GM12873 (cell line): Measurements from ENCODE around the gene COL25A1.

Experiments used
- TF ChIP-seq, protein P1 (sequence below): IDR thresholded peaks from 2 replicates; pipeline ENCODE4 v1.5.1; 2012; ENCODE audit warnings: low read depth, mild to moderate bottlenecking, moderate library complexity, low read length, control low read depth; ENCODE audit not compliant: insufficient read depth; ENCODE audit errors: missing control alignments

COL25A1 gene

DNA sequence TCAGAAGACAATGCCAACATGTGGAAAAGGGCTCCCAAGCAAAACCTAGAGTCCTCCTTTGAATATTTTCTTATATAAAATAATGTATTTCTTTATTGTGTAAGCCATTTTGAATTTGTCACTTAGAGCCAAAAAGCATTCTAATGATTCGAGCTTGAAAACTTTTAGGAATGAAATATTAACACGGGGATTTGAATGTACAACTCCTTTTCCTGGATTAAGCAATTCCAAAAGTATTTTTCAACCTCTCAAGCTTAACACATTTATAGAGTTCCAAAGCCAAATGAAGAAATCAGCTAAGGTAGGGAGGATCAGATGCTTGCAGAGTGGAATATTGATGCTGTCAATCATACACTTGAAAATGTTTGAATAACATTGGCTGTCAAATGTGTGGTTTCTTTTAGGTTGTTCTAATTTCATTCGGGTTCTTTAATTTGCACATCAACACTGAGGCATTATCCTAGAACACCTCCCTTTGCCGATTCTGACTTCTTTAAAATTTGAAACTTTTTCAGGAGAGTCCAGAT lies 472.4 kb downstream of the COL25A1 start:
- TF ChIP-seq, protein P1, sequence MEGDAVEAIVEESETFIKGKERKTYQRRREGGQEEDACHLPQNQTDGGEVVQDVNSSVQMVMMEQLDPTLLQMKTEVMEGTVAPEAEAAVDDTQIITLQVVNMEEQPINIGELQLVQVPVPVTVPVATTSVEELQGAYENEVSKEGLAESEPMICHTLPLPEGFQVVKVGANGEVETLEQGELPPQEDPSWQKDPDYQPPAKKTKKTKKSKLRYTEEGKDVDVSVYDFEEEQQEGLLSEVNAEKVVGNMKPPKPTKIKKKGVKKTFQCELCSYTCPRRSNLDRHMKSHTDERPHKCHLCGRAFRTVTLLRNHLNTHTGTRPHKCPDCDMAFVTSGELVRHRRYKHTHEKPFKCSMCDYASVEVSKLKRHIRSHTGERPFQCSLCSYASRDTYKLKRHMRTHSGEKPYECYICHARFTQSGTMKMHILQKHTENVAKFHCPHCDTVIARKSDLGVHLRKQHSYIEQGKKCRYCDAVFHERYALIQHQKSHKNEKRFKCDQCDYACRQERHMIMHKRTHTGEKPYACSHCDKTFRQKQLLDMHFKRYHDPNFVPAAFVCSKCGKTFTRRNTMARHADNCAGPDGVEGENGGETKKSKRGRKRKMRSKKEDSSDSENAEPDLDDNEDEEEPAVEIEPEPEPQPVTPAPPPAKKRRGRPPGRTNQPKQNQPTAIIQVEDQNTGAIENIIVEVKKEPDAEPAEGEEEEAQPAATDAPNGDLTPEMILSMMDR = no peak

DNA sequence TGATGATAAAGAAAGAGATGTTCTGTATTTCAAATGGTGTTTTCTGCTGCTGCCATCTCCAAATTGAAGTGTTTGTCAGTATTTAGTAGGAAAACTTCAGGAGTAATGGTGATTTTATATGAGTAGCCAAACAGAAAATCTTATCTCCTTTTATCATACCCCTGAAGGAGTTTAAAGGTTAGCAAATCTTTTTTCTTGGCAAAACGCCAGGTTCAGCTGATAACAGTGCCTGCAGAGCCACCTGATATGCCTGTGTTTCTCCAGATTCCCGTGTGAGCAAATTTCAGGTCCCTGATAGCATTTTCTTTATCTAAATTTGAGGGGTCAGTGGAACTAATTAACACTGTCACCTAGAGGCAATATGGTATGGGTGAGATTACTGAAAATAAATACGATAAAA lies 473.8 kb downstream of the COL25A1 start:
- TF ChIP-seq, protein P1 = no peak

DNA sequence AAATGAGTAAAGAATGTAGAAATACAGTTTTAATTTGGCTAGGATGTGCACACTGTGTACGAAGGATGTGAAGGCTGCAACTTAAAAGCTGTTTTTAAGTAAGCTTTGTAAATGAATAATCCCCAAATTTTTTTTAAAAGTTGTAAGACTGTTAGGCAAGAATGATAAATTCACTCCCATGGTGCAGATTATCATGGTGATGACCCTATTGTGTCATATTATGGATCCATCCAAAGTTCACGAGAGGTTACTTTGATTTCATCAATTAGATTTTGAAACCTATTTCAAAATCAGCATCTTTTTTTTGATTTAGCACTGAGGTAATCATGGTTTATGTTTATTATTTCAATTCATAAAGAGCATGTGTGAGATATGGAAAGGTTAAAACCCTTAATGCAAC lies 476.7 kb downstream of the COL25A1 start:
- TF ChIP-seq, protein P1 = no peak

DNA sequence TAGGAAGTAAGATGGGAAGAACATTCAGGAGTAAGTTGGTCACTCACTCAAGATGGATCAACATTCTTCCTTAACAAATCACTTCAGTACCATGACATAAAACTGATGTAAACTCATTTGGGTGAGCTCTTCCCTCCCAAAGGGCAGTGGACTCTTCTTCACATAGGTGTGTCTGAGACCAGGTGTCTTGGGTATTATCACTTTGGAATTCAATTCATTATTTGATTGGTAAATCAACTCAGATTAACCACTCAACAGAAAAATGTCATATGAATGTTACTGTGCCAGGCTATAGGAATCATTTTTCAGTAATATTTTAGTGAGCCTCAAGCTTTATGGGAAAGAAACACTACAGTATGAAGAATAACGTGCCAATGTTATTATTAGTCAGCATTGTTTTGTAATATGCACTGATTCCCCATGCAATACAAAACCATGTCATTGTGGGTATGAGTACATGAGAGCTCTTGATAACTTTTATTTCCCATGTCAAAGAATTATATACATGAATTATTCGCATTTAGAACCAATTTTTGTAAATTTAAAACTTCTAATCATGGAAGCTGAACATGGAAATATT lies 481.0 kb downstream of the COL25A1 start:
- TF ChIP-seq, protein P1 = no peak

DNA sequence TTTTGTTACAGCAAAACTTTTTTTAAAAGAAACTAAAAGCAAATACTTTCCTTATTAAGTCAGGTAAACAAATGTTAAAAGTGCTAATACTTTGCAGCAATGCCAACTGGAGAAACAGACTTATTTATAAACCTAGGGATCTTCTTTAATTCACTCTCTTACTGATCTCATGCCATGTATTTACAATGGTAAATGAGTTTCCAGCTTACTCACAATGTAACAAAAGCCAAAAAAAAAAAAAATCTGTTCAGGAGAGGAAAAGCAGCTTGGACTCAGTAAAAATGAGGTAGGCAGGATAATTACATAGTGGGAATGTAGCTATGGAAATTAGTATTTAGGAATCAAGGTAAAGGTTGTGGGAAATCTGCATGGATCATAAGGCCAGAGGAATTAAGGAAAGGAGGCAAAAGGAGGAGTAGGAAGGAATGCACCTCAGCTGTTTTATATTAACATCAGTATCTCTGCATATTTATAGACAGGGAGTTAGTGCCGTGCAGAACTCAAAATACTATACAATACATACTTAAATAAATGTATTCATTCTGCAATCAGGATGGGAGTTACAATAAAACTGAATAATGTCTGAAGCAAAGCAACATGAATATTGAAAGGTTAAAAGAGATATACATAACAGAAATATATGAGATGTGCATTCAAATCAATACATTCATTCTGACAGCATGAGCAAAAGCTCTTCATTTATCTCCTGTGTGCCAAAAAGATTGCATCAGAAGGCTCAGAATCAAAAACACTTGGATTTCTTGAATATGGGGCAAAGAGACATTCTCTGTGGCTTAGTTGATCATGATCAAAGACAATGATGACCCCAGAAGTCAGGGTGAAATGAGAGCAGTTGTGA lies 481.7 kb downstream of the COL25A1 start:
- TF ChIP-seq, protein P1 = no peak

DNA sequence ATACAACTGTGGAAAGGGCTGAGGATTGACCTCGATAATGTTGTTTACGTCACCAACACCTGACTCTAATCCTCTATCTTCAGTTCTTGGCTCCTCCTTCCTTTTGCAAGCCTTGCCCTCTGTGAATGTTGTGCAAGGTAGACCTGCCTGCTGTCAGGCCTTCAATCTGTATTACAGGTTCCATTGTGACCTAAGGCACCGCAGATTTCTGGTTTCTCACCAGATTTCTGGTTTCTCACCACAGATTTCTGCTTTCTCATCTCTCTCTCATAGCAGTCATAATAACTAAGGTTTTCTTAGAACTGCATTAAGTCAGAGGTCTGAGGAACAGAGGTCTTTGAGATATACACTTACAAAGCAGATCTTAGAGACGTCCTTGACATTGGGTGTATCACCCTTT lies 488.1 kb downstream of the COL25A1 start:
- TF ChIP-seq, protein P1 = no peak

DNA sequence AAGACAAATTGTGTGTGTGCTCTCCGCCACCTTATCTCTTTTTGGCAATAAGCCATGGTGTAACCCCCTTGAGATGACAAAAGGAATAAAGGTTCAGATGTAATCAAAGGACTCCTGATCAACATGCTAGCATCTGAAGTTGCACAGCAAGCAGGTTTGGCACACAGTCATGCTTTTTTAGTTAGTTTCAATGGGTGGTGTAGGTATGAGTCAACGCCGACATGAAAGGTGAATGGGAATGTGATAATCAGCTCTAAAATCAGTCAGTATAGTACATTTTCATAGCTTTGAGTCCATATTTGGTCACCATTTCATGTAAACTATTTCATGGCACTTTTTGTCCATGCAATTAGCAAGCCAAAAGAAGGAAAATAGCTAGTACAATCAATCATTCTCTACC lies 489.2 kb downstream of the COL25A1 start:
- TF ChIP-seq, protein P1 = no peak
